Ascending aorta (tissue), 2 donors: ENCODE results near the gene CFAP97D1. TPM values are rescaled to one million over a fixed set of nuclear protein-coding genes. Genes with fewer than 3 reads are reported as not detected.
A peak's percentile ranks its signal among the peaks of the same experiment; 100 is the strongest.

Experiments
- DNase-seq, 2 donors: peaks; one replicate each; pipeline ENCODE4 v3.0.0-alpha.2; 2019; ENCODE audit warnings: low spot score in 2 of 2
- H3K27ac ChIP-seq, 2 donors: fragments of 200-600 bp; sonication (generic); one replicate each; pipeline ENCODE4 v1.5.1; 2016 to 2017; ENCODE audit warnings: mild to moderate bottlenecking in 1 of 2
- H3K27me3 ChIP-seq: fragments of 200-600 bp; sonication (generic); one replicate; pipeline ENCODE4 v1.5.1; 2017
- H3K36me3 ChIP-seq, 2 donors: fragments of 200-600 bp; sonication (generic); one replicate each; pipeline ENCODE4 v1.5.1; 2016
- H3K4me1 ChIP-seq, 2 donors: fragments of 200-600 bp; sonication (generic); one replicate each; pipeline ENCODE4 v1.5.1; 2016 to 2017; ENCODE audit warnings: mild to moderate bottlenecking in 1 of 2
- H3K4me3 ChIP-seq, 2 donors: fragments of 200-600 bp; sonication (generic); one replicate each; pipeline ENCODE4 v1.5.1; 2016 to 2017; ENCODE audit warnings: mild to moderate bottlenecking in 1 of 2
- H3K9me3 ChIP-seq, 2 donors: fragments of 200-600 bp; sonication (generic); one replicate each; pipeline ENCODE4 v1.5.1; 2016
- CTCF ChIP-seq, 3 experiments: fragments of 200-600 bp in 2 of 3; fragments of 450-650 bp in 1 of 3; sonication (generic) in 2 of 3; IDR thresholded peaks; one replicate each; pipeline ENCODE4 v1.5.1; 2016 to 2019; ENCODE audit warnings: antibody characterized with exemption in 3 of 3, mild to moderate bottlenecking in 1 of 3, moderate library complexity in 1 of 3
- intact Hi-C: fragments of 100-400 bp; cut with DNase I; formaldehyde crosslinking; loops from one replicate; pipeline ENCODE4 v1.15.1; 2023
- total RNA-seq: library from RNA; depleted of rRNA; stranded (reverse); fragments of >200 nt; gene quantifications from one replicate; pipeline ENCODE4 v1.1.0, GENCODE V29; 2016

Gene CFAP97D1
- total RNA-seq, 1 donor from 2014 or later, result not detected

- intact Hi-C loops, result no loop called here
- H3K27me3 ChIP-seq, result no peaks in the 10 kb centered on the region
- no peak for TF ChIP-seq CTCF (IDR thresholded peaks at IDR 0.05)
- H3K9me3 ChIP-seq, result no peaks in the 10 kb centered on the region
- no peak for DNase-seq
- H3K4me3 ChIP-seq, result no peak overlapping the region
- H3K27ac ChIP-seq, result no peak overlapping the region
- peaks cover 31 to 61% of the 10 kb centered on the region in 2 donors for H3K36me3 ChIP-seq
- H3K4me1 ChIP-seq, result peaks cover 0 to 7% of the 10 kb centered on the region in 2 donors
Measured at GRCh38 chr17:43767713-43768059, 12.5 kb upstream of the CFAP97D1 start.

- H3K27ac ChIP-seq, result no peak overlapping the region
- H3K4me3 ChIP-seq, result no peak overlapping the region
- H3K9me3 ChIP-seq, result no peaks in the 10 kb centered on the region
- intact Hi-C loops, result no loop called here
- peaks cover 31 to 68% of the 10 kb centered on the region in 2 donors for H3K36me3 ChIP-seq
- no peak for TF ChIP-seq CTCF (IDR thresholded peaks at IDR 0.05)
- peaks cover 5 to 14% of the 10 kb centered on the region in 2 donors for H3K4me1 ChIP-seq
- H3K27me3 ChIP-seq, result no peaks in the 10 kb centered on the region
- DNase-seq, result peak in 1 of 2 donors; percentile 73
Measured at GRCh38 chr17:43768382-43768781, 11.9 kb upstream of the CFAP97D1 start.

- Histone ChIP-seq H3K4me3 (no peak overlapping the region), H3K36me3 (peaks cover 31 to 73% of the 10 kb centered on the region in 2 donors), H3K9me3 (no peaks in the 10 kb centered on the region), H3K4me1 (peaks cover 7 to 19% of the 10 kb centered on the region in 2 donors), H3K27me3 (no peaks in the 10 kb centered on the region), H3K27ac (peak overlapping the region; percentile 8 to 26)
- intact Hi-C loops, result no loop called here
- no peak for DNase-seq
- no peak for TF ChIP-seq CTCF (IDR thresholded peaks at IDR 0.05)
Measured at GRCh38 chr17:43768943-43769342, 11.3 kb upstream of the CFAP97D1 start.

GRCh38 chr17:43769426-43769825 lies 10.8 kb upstream of the CFAP97D1 start:
- no peaks in the 10 kb centered on the region for H3K9me3 ChIP-seq
- H3K27ac ChIP-seq, result peak overlapping the region; percentile 8 to 26
- peaks cover 36 to 78% of the 10 kb centered on the region in 2 donors for H3K36me3 ChIP-seq
- no peak for DNase-seq
- H3K27me3 ChIP-seq, result no peaks in the 10 kb centered on the region
- H3K4me1 ChIP-seq, result peaks cover 7 to 24% of the 10 kb centered on the region in 2 donors
- H3K4me3 ChIP-seq, result no peak overlapping the region
- intact Hi-C loops, result no loop called here
- no peak for TF ChIP-seq CTCF (IDR thresholded peaks at IDR 0.05)

- no peak for TF ChIP-seq CTCF (IDR thresholded peaks at IDR 0.05)
- H3K36me3 ChIP-seq, result peaks cover 40 to 82% of the 10 kb centered on the region in 2 donors
- intact Hi-C loops, result loop anchor here (10.0 kb wide), 1 partner anchor 375 kb away; the partner anchor contains the start of gene ARL4D
Measured at GRCh38 chr17:43769859-43770258, 10.4 kb upstream of the CFAP97D1 start.

GRCh38 chr17:43770957-43771356 lies 9.3 kb upstream of the CFAP97D1 start:
- Histone ChIP-seq H3K4me3 (no peak overlapping the region), H3K9me3 (no peaks in the 10 kb centered on the region), H3K4me1 (peaks cover 7 to 30% of the 10 kb centered on the region in 2 donors), H3K27ac (no peak overlapping the region), H3K36me3 (peaks cover 43 to 82% of the 10 kb centered on the region in 2 donors), H3K27me3 (no peaks in the 10 kb centered on the region)
- no peak for TF ChIP-seq CTCF (IDR thresholded peaks at IDR 0.05)
- DNase-seq, result no peak
- intact Hi-C loops, result loop anchor here (10.0 kb wide), 1 partner anchor 376 kb away; the partner anchor contains the start of gene ARL4D

More at GRCh38 chr17:43769859-43770258, 10.4 kb upstream of the CFAP97D1 start:
- Histone ChIP-seq H3K4me3 (no peak overlapping the region), H3K27ac (peak overlapping the region in 1 of 2 donors; percentile 8), H3K27me3 (no peaks in the 10 kb centered on the region), H3K9me3 (no peaks in the 10 kb centered on the region), H3K4me1 (peaks cover 7 to 22% of the 10 kb centered on the region in 2 donors)
- no peak for DNase-seq
